GM23338 (cell line): Measurements from ENCODE around the gene PRKAR1A. TPM values are rescaled to one million over a fixed set of nuclear protein-coding genes. Genes with fewer than 3 reads are reported as not detected.

Experiments
- ATAC-seq: fragments of 200-7000 bp; cut with Tn5 transposase; 3 replicates; pipeline ENCODE4 v1.9.1; 2020
- DNase-seq: peaks from one replicate; pipeline ENCODE4 v3.0.0-alpha.2; 2015; ENCODE audit warnings: low spot score
- H2AFZ ChIP-seq: fragments of 200-600 bp; sonication (generic); 2 replicates; pipeline ENCODE4 v1.8.0; 2016; ENCODE audit warnings: antibody characterized with exemption, mild to moderate bottlenecking, moderate library complexity
- H3F3A ChIP-seq: fragments of 200-600 bp; sonication (generic); replicated peaks from 2 replicates; pipeline ENCODE4 v1.8.0; 2017; ENCODE audit warnings: antibody characterized with exemption, mixed run types, low read depth
- H3K27ac ChIP-seq: fragments of 200-600 bp; sonication (generic); 2 replicates; pipeline ENCODE4 v1.6.1; 2016; ENCODE audit warnings: low read depth
- H3K27me3 ChIP-seq: fragments of 200-600 bp; sonication (generic); 2 replicates; pipeline ENCODE4 v1.8.0; 2016; ENCODE audit warnings: mild to moderate bottlenecking, mixed run types, moderate library complexity; ENCODE audit not compliant: insufficient read depth
- H3K36me3 ChIP-seq: fragments of 200-600 bp; sonication (generic); 2 replicates; pipeline ENCODE4 v1.8.0; 2016; ENCODE audit warnings: mild to moderate bottlenecking; ENCODE audit not compliant: insufficient read depth
- H3K4me1 ChIP-seq: fragments of 200-600 bp; sonication (generic); 2 replicates; pipeline ENCODE4 v1.8.0; 2016; ENCODE audit warnings: mild to moderate bottlenecking, moderate library complexity; ENCODE audit not compliant: insufficient read depth
- H3K4me2 ChIP-seq: fragments of 200-600 bp; sonication (generic); 2 replicates; pipeline ENCODE4 v1.7.1; 2017; ENCODE audit warnings: mixed run types
- H3K4me3 ChIP-seq: fragments of 200-600 bp; sonication (generic); 2 replicates; pipeline ENCODE4 v1.6.1; 2016; ENCODE audit warnings: mixed run types
- H3K79me2 ChIP-seq: fragments of 200-600 bp; sonication (generic); replicated peaks from 2 replicates; pipeline ENCODE4 v1.8.0; 2017; ENCODE audit warnings: mild to moderate bottlenecking; ENCODE audit not compliant: insufficient read depth
- H3K9me2 ChIP-seq: fragments of 200-600 bp; sonication (generic); 2 replicates; pipeline ENCODE4 v1.8.0; 2017; ENCODE audit not compliant: insufficient read depth
- H4K20me1 ChIP-seq: fragments of 200-600 bp; sonication (generic); replicated peaks from 2 replicates; pipeline ENCODE4 v1.8.0; 2017; ENCODE audit warnings: mild to moderate bottlenecking; ENCODE audit not compliant: insufficient read depth
- H3K27ac Mint-ChIP-seq: 2 replicates; pipeline ENCODE4 v1.8.0; 2020; ENCODE audit warnings: inconsistent platforms, mild to moderate bottlenecking, moderate library complexity, mixed read lengths
- H3K27me3 Mint-ChIP-seq: 3 replicates; pipeline ENCODE4 v1.8.0; 2022; ENCODE audit warnings: low read depth, mild to moderate bottlenecking, moderate library complexity, mixed read lengths, inconsistent platforms; ENCODE audit not compliant: insufficient read depth, poor library complexity
- H3K36me3 Mint-ChIP-seq: 3 replicates; pipeline ENCODE4 v1.8.0; 2021; ENCODE audit warnings: low read depth, mild to moderate bottlenecking, inconsistent platforms, moderate library complexity, mixed read lengths
- H3K4me1 Mint-ChIP-seq: 3 replicates; pipeline ENCODE4 v1.8.0; 2020; ENCODE audit warnings: mild to moderate bottlenecking, inconsistent platforms, mixed read lengths
- H3K4me3 Mint-ChIP-seq: 3 replicates; pipeline ENCODE4 v1.8.0; 2021; ENCODE audit warnings: moderate library complexity, mild to moderate bottlenecking, inconsistent platforms, mixed read lengths
- H3K9me3 Mint-ChIP-seq: 3 replicates; pipeline ENCODE4 v1.8.0; 2020; ENCODE audit warnings: moderate library complexity, mild to moderate bottlenecking, inconsistent platforms, mixed read lengths
- CREB1 ChIP-seq: fragments of 250-450 bp; sonication (Bioruptor Pico); IDR thresholded peaks from 2 replicates; pipeline ENCODE4 v1.5.0; 2020; ENCODE audit warnings: low read depth, mild to moderate bottlenecking, moderate library complexity
- EZH2 ChIP-seq: fragments of 200-600 bp; sonication (generic); IDR thresholded peaks from one replicate; pipeline ENCODE4 v1.8.0; 2017; ENCODE audit warnings: antibody characterized with exemption, mild to moderate bottlenecking, low read depth; ENCODE audit not compliant: unreplicated experiment
- EZH2phosphoT487 ChIP-seq: fragments of 200-600 bp; sonication (generic); IDR thresholded peaks from one replicate; pipeline ENCODE4 v1.8.1; 2018; ENCODE audit warnings: antibody characterized with exemption; ENCODE audit not compliant: unreplicated experiment
- JUNB ChIP-seq: IDR thresholded peaks from one replicate; pipeline ENCODE4 v1.6.1; 2016; ENCODE audit warnings: antibody characterized with exemption; ENCODE audit not compliant: unreplicated experiment
- NANOG ChIP-seq: IDR thresholded peaks from 2 replicates; pipeline ENCODE4 v1.6.1; 2016; ENCODE audit warnings: antibody characterized with exemption, borderline replicate concordance
- POLR2AphosphoS5 ChIP-seq: IDR thresholded peaks from 2 replicates; pipeline ENCODE4 v1.6.1; 2016; ENCODE audit warnings: antibody characterized with exemption, low read depth
- STAT1 ChIP-seq: IDR thresholded peaks from one replicate; pipeline ENCODE4 v1.6.1; 2016; ENCODE audit warnings: antibody characterized with exemption; ENCODE audit not compliant: unreplicated experiment
- ZNF114 ChIP-seq: fragments of 250-450 bp; sonication (Bioruptor Pico); IDR thresholded peaks from 2 replicates; pipeline ENCODE4 v1.5.0; 2020; ENCODE audit warnings: mild to moderate bottlenecking, moderate library complexity
- ZNF331 ChIP-seq: fragments of 250-450 bp; sonication (Bioruptor Pico); IDR thresholded peaks from 2 replicates; pipeline ENCODE4 v1.5.0; 2020; ENCODE audit warnings: low read depth, mild to moderate bottlenecking, moderate library complexity
- polyA plus RNA-seq: library from polyadenylated mRNA; unstranded; fragments of >200 nt; fragmentation: Nextera tagmentation; extraction: Ambion mirVana; gene quantifications from 2 replicates; pipeline ENCODE4 v1.2.1, GENCODE V29; 2016
- total RNA-seq: library from RNA; depleted of rRNA; stranded (reverse); fragments of >200 nt; shearing (Covaris generic); gene quantifications from 2 replicates; pipeline ENCODE4 v1.2.3, GENCODE V29; 2014
- TF ChIP-seq, protein P1 (sequence below): IDR thresholded peaks from one replicate; pipeline ENCODE4 v1.6.1; 2018; ENCODE audit warnings: antibody characterized with exemption; ENCODE audit not compliant: unreplicated experiment
- TF ChIP-seq, protein P2 (sequence below): IDR thresholded peaks from 2 replicates; pipeline ENCODE4 v1.6.1; 2016; ENCODE audit warnings: antibody characterized with exemption
- TF ChIP-seq, protein P3 (sequence below), 2 experiments: fragments of 200-600 bp in 1 of 2; sonication (generic) in 1 of 2; conservative IDR thresholded peaks; 2 replicates each; pipeline versions ENCODE4 v1.5.1 to v1.6.1; 2016 to 2017; ENCODE audit warnings: antibody characterized with exemption in 2 of 2, low read depth in 2 of 2, mild to moderate bottlenecking in 2 of 2, moderate library complexity in 1 of 2
- TF ChIP-seq, protein P4 (sequence below): fragments of 250-450 bp; sonication (Bioruptor Pico); IDR thresholded peaks from 2 replicates; pipeline ENCODE4 v1.5.0; 2020; ENCODE audit warnings: mild to moderate bottlenecking, moderate library complexity

Gene PRKAR1A
- total and polyA plus RNA-seq, 2 experiments from 2014 or later = 90.1 to 100 TPM

DNA sequence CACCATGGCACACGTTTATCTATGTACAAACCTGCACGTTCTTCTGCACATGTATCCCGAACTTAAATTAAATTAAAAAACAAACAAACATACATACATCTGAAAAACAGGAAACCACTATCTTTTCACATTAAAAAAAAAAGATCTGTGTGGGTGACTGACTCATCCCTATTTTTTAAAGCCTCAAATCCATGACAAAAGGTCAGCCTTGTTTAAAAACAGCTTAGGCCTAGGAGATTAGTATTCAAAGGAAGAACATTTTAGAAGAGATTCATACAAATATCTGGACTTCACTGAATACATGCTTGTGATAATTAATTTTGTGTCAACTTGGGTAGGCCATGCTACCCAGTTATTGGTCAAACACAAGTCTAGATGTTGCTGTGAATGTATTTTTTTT is 4.7 kb upstream of the PRKAR1A start:
- no peaks in the 10 kb centered on the region for H4K20me1 ChIP-seq
- H3F3A ChIP-seq = 0 out of 2 replicates have a peak, but pooled peaks cover 3% of the 10 kb centered on the region
- H3K27me3 ChIP-seq = no peaks in the 10 kb centered on the region
- H3K4me1 Mint-ChIP-seq = peaks cover 6% of the 10 kb centered on the region
- H2AFZ ChIP-seq = no peak overlapping the region; the same call in 1 of the 2 replicates
- H3K4me3 ChIP-seq = no peak overlapping the region
- no peak for TF ChIP-seq POLR2AphosphoS5
- no peak for TF ChIP-seq ZNF114
- no peak for TF ChIP-seq EZH2phosphoT487
- no peak for TF ChIP-seq ZNF331 (CRISPR knock-in tag)
- TF ChIP-seq CREB1 (CRISPR knock-in tag) = no peak
- TF ChIP-seq, protein P1, sequence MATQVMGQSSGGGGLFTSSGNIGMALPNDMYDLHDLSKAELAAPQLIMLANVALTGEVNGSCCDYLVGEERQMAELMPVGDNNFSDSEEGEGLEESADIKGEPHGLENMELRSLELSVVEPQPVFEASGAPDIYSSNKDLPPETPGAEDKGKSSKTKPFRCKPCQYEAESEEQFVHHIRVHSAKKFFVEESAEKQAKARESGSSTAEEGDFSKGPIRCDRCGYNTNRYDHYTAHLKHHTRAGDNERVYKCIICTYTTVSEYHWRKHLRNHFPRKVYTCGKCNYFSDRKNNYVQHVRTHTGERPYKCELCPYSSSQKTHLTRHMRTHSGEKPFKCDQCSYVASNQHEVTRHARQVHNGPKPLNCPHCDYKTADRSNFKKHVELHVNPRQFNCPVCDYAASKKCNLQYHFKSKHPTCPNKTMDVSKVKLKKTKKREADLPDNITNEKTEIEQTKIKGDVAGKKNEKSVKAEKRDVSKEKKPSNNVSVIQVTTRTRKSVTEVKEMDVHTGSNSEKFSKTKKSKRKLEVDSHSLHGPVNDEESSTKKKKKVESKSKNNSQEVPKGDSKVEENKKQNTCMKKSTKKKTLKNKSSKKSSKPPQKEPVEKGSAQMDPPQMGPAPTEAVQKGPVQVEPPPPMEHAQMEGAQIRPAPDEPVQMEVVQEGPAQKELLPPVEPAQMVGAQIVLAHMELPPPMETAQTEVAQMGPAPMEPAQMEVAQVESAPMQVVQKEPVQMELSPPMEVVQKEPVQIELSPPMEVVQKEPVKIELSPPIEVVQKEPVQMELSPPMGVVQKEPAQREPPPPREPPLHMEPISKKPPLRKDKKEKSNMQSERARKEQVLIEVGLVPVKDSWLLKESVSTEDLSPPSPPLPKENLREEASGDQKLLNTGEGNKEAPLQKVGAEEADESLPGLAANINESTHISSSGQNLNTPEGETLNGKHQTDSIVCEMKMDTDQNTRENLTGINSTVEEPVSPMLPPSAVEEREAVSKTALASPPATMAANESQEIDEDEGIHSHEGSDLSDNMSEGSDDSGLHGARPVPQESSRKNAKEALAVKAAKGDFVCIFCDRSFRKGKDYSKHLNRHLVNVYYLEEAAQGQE = no peak
- TF ChIP-seq EZH2 = no peak
- TF ChIP-seq, protein P2, sequence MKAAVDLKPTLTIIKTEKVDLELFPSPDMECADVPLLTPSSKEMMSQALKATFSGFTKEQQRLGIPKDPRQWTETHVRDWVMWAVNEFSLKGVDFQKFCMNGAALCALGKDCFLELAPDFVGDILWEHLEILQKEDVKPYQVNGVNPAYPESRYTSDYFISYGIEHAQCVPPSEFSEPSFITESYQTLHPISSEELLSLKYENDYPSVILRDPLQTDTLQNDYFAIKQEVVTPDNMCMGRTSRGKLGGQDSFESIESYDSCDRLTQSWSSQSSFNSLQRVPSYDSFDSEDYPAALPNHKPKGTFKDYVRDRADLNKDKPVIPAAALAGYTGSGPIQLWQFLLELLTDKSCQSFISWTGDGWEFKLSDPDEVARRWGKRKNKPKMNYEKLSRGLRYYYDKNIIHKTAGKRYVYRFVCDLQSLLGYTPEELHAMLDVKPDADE = no peak
- no peak for TF ChIP-seq STAT1
- no peak for TF ChIP-seq JUNB
- TF ChIP-seq, protein P3, sequence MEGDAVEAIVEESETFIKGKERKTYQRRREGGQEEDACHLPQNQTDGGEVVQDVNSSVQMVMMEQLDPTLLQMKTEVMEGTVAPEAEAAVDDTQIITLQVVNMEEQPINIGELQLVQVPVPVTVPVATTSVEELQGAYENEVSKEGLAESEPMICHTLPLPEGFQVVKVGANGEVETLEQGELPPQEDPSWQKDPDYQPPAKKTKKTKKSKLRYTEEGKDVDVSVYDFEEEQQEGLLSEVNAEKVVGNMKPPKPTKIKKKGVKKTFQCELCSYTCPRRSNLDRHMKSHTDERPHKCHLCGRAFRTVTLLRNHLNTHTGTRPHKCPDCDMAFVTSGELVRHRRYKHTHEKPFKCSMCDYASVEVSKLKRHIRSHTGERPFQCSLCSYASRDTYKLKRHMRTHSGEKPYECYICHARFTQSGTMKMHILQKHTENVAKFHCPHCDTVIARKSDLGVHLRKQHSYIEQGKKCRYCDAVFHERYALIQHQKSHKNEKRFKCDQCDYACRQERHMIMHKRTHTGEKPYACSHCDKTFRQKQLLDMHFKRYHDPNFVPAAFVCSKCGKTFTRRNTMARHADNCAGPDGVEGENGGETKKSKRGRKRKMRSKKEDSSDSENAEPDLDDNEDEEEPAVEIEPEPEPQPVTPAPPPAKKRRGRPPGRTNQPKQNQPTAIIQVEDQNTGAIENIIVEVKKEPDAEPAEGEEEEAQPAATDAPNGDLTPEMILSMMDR (conservative IDR thresholded peaks at IDR 0.05; ENCODE audit: low read depth in 2 of 2) = no peak
- TF ChIP-seq, protein P4, sequence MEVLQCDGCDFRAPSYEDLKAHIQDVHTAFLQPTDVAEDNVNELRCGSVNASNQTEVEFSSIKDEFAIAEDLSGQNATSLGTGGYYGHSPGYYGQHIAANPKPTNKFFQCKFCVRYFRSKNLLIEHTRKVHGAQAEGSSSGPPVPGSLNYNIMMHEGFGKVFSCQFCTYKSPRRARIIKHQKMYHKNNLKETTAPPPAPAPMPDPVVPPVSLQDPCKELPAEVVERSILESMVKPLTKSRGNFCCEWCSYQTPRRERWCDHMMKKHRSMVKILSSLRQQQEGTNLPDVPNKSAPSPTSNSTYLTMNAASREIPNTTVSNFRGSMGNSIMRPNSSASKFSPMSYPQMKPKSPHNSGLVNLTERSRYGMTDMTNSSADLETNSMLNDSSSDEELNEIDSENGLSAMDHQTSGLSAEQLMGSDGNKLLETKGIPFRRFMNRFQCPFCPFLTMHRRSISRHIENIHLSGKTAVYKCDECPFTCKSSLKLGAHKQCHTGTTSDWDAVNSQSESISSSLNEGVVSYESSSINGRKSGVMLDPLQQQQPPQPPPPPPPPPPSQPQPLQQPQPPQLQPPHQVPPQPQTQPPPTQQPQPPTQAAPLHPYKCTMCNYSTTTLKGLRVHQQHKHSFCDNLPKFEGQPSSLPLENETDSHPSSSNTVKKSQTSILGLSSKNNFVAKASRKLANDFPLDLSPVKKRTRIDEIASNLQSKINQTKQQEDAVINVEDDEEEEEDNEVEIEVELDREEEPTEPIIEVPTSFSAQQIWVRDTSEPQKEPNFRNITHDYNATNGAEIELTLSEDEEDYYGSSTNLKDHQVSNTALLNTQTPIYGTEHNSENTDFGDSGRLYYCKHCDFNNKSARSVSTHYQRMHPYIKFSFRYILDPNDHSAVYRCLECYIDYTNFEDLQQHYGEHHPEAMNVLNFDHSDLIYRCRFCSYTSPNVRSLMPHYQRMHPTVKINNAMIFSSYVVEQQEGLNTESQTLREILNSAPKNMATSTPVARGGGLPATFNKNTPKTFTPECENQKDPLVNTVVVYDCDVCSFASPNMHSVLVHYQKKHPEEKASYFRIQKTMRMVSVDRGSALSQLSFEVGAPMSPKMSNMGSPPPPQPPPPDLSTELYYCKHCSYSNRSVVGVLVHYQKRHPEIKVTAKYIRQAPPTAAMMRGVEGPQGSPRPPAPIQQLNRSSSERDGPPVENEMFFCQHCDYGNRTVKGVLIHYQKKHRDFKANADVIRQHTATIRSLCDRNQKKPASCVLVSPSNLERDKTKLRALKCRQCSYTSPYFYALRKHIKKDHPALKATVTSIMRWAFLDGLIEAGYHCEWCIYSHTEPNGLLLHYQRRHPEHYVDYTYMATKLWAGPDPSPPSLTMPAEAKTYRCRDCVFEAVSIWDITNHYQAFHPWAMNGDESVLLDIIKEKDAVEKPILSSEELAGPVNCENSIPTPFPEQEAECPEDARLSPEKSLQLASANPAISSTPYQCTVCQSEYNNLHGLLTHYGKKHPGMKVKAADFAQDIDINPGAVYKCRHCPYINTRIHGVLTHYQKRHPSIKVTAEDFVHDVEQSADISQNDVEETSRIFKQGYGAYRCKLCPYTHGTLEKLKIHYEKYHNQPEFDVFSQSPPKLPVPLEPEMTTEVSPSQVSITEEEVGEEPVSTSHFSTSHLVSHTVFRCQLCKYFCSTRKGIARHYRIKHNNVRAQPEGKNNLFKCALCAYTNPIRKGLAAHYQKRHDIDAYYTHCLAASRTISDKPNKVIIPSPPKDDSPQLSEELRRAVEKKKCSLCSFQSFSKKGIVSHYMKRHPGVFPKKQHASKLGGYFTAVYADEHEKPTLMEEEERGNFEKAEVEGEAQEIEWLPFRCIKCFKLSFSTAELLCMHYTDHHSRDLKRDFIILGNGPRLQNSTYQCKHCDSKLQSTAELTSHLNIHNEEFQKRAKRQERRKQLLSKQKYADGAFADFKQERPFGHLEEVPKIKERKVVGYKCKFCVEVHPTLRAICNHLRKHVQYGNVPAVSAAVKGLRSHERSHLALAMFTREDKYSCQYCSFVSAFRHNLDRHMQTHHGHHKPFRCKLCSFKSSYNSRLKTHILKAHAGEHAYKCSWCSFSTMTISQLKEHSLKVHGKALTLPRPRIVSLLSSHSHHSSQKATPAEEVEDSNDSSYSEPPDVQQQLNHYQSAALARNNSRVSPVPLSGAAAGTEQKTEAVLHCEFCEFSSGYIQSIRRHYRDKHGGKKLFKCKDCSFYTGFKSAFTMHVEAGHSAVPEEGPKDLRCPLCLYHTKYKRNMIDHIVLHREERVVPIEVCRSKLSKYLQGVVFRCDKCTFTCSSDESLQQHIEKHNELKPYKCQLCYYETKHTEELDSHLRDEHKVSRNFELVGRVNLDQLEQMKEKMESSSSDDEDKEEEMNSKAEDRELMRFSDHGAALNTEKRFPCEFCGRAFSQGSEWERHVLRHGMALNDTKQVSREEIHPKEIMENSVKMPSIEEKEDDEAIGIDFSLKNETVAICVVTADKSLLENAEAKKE (CRISPR knock-in tag) = no peak
- no peak for TF ChIP-seq NANOG
- H3K36me3 ChIP-seq = no peaks in the 10 kb centered on the region
- no peak overlapping the region for H3K4me2 ChIP-seq
- H3K27ac Mint-ChIP-seq = no peak overlapping the region
- no peak overlapping the region for H3K27ac ChIP-seq
- DNase-seq (no peak), ATAC-seq (no peak)
- no peaks in the 10 kb centered on the region for H3K79me2 ChIP-seq
- H3K36me3 Mint-ChIP-seq = no peaks in the 10 kb centered on the region
- no peak overlapping the region for H3K4me3 Mint-ChIP-seq
- H3K4me1 ChIP-seq = peaks cover 12% of the 10 kb centered on the region
- H3K9me3 Mint-ChIP-seq = no peaks in the 10 kb centered on the region; the same call in 2 of the 3 replicates
- H3K9me2 ChIP-seq = peaks cover 7% of the 10 kb centered on the region; the same call in 1 of the 2 replicates
- H3K27me3 Mint-ChIP-seq = peaks cover 3% of the 10 kb centered on the region
